SK-N-SH (cell line): Measurements from ENCODE around the gene LPAR1.

ENCODE experiments used
- CTCF ChIP-seq: fragments of 200-600 bp; sonication (generic); IDR thresholded peaks from 2 replicates; pipeline ENCODE4 v1.6.1; 2017; ENCODE audit warnings: antibody characterized with exemption, mild to moderate bottlenecking, moderate library complexity
- GABPA ChIP-seq: IDR thresholded peaks from 2 replicates; pipeline ENCODE4 v1.4.0; 2012; ENCODE audit warnings: low read depth, mild to moderate bottlenecking
- MXI1 ChIP-seq: IDR thresholded peaks from 2 replicates; pipeline ENCODE4 v1.6.1; 2012; ENCODE audit warnings: mild to moderate bottlenecking, low read depth, low read length, improper control_type of control experiment
- NFIC ChIP-seq: IDR thresholded peaks from 2 replicates; pipeline ENCODE4 v1.4.0; 2012; ENCODE audit warnings: borderline replicate concordance
- POLR2AphosphoS5 ChIP-seq: IDR thresholded peaks from 2 replicates; pipeline ENCODE4 v1.6.1; 2012; ENCODE audit warnings: low read depth, low read length
- RAD21 ChIP-seq: IDR thresholded peaks from 2 replicates; pipeline ENCODE4 v1.6.1; 2012; ENCODE audit warnings: mild to moderate bottlenecking, low read length
- RCOR1 ChIP-seq: fragments of 150-350 bp; IDR thresholded peaks from 2 replicates; pipeline ENCODE4 v1.6.1; 2017; ENCODE audit warnings: antibody characterized with exemption, low read length
- RFX5 ChIP-seq: IDR thresholded peaks from 2 replicates; pipeline ENCODE4 v1.6.1; 2012; ENCODE audit warnings: mild to moderate bottlenecking, improper control_type of control experiment, low read length

- TF ChIP-seq RAD21 (no peak), CTCF (no peak), RFX5 (no peak), NFIC (no peak), RCOR1 (no peak), MXI1 (no peak), POLR2AphosphoS5 (no peak), GABPA (no peak)
These were observed 27.1 kb upstream of the LPAR1 start for GRCh38 chr9:111065414-111065813.
